Stomach smooth muscle (tissue), 2 donors: ENCODE data around the gene VPS13A.
A peak's percentile ranks its signal among the peaks of the same experiment; 100 is the strongest.
"Not testable (repeated sequence)": the region's sequence is repeated elsewhere in the genome, so short reads cannot be mapped to it uniquely, and the experiment has no call there.

Experiments
- H3K27ac ChIP-seq: one replicate; pipeline ENCODE4 v1.7.0; 2013; ENCODE audit warnings: mild to moderate bottlenecking, low read length, inconsistent platforms
- H3K27me3 ChIP-seq, 2 donors: one replicate each; pipeline ENCODE4 v1.7.0; 2013; ENCODE audit warnings: low read length in 2 of 2; ENCODE audit not compliant: insufficient read depth in 2 of 2, control insufficient read depth in 1 of 2
- H3K36me3 ChIP-seq, 2 donors: one replicate each; pipeline ENCODE4 v1.7.0; 2013; ENCODE audit warnings: low read length in 2 of 2; ENCODE audit not compliant: control insufficient read depth in 2 of 2, insufficient read depth in 2 of 2
- H3K4me1 ChIP-seq: one replicate; pipeline ENCODE4 v1.7.0; 2013; ENCODE audit warnings: low read length; ENCODE audit not compliant: control insufficient read depth, insufficient read depth
- H3K4me3 ChIP-seq, 2 donors: one replicate each; pipeline ENCODE4 v1.7.0; 2013; ENCODE audit warnings: low read length in 2 of 2
- H3K9ac ChIP-seq, 2 donors: one replicate each; pipeline ENCODE4 v1.7.0; 2013; ENCODE audit warnings: low read length in 2 of 2, mild to moderate bottlenecking in 1 of 2
- H3K9me3 ChIP-seq, 2 donors: one replicate each; pipeline ENCODE4 v1.7.0; 2013; ENCODE audit warnings: low read length in 2 of 2; ENCODE audit not compliant: control insufficient read depth in 2 of 2
- donor health status: healthy.
- donor health status: Pancreatic carcinoma.

The VPS13A gene

DNA sequence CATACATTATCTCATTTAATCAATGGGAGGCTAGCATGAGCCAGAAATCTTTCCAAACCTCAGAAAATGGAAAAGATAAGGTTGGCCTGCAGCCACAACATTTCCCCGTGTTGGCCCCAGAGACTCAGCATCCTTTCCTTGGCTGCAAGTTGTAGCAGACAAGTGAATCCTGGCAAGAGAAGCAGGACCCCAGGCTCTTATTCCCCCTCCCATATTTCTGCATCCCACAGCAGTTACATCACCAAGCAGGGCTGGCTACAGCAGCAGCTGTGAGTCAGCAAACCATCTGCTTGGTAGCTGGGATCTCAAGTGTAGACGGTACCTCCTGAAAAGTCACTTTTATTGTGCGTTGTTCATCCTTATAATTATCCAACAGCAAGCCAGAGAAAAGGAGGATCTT, 258.4 kb downstream of the VPS13A start:
- Histone ChIP-seq H3K4me3 (no peak overlapping the region), H3K9ac (no peak overlapping the region), H3K9me3 (no peaks in the 10 kb centered on the region), H3K27ac (no peak overlapping the region), H3K4me1 (peaks cover 4% of the 10 kb centered on the region), H3K36me3 (no peaks in the 10 kb centered on the region), H3K27me3 (no peaks in the 10 kb centered on the region)

DNA sequence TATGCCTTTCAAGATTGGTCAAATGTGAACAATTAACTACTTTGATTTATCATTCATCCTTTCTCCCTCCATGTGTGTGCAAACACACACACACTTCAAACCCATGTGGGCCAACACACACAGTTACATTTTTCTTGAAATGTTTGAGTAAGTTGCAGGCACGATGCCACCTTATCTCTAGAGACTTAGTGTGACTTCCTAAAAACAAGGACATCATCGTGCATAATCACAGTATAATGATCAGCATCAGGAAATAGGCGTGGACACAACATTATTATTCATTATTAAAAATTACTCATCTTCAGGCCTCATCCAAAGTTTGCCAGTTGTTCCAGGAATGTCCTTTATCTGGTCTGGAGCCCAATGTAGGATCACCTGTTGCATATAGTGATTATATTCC, 261.3 kb downstream of the VPS13A start:
- Histone ChIP-seq H3K36me3 (no peaks in the 10 kb centered on the region), H3K27ac (no peak overlapping the region), H3K4me1 (peaks cover 4% of the 10 kb centered on the region), H3K9ac (no peak overlapping the region), H3K27me3 (no peaks in the 10 kb centered on the region), H3K4me3 (no peak overlapping the region), H3K9me3 (no peaks in the 10 kb centered on the region)

DNA sequence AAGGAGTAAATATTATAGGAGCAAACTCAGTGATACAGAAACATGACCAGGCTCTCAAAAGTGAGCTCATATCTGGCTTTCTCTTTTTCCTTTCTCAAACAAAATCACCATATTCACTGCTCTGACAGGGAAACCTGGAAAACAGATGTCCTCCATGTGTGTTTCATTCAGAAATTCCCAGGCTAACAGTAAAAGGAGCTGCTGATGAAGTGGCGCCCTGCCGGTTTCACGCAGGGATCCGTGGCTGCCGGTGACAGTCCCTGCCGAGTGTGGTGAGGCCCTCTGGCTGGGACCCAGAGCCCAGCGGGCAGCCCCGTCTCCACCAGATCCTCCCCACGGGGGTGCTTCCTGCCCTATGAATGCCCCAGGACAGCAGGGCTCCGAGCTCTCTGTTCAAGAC, 262.7 kb downstream of the VPS13A start:
- Histone ChIP-seq H3K27ac (no peak overlapping the region), H3K9ac (no peak overlapping the region), H3K4me3 (peak overlapping the region in 1 of 2 donors; percentile 8)

DNA sequence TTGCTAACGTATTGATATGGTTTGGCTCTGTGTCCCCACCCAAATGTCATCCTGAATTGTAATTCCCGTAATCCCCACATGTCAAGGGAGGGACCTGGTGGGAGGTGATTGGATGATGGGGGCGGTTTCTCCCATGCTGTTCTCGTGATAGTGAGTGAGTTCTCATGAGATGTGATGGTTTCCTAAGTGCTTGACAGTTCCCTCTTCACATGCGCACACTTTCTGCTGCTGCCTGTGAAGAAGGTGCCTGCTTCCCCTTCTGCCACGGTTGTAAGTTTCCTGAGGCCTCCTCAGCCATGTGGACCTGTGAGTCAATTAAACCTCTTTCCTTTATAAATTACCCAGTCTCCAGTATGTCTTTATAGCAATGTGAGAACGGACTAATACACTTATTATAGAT, 263.8 kb downstream of the VPS13A start:
- not testable (repeated sequence) for H3K9me3 ChIP-seq, H3K27me3 ChIP-seq, H3K9ac ChIP-seq, H3K4me3 ChIP-seq, H3K36me3 ChIP-seq, H3K4me1 ChIP-seq, H3K27ac ChIP-seq

More for the DNA sequence above, 262.7 kb downstream of the VPS13A start:
- no peaks in the 10 kb centered on the region for H3K9me3 ChIP-seq
- peaks cover 4% of the 10 kb centered on the region for H3K4me1 ChIP-seq
- H3K27me3 ChIP-seq, result no peaks in the 10 kb centered on the region
- no peaks in the 10 kb centered on the region for H3K36me3 ChIP-seq

DNA sequence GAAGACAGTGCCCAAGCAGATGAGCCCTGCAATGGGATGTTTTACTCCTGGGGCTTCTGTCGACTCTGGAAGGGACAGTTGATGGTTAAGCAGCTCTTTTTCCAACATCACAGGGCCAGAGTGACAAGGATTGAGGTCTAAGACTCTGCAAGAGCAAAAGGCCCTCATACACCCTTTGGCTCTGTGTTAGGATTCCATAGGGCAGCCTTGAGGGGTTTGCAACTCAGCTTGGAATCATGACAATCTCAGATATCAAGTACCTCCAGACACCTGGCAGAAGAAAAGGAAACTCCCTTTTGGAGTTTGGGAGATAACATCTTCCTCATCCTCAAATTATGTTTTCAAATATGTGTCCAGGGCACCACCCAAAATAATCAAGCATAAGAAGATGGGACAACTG, 265.1 kb downstream of the VPS13A start:
- Histone ChIP-seq H3K27ac (no peak overlapping the region), H3K9me3 (peaks cover 0 to 1% of the 10 kb centered on the region in 2 donors), H3K9ac (no peak overlapping the region), H3K27me3 (no peaks in the 10 kb centered on the region), H3K4me3 (no peak overlapping the region), H3K4me1 (no peaks in the 10 kb centered on the region), H3K36me3 (no peaks in the 10 kb centered on the region)

DNA sequence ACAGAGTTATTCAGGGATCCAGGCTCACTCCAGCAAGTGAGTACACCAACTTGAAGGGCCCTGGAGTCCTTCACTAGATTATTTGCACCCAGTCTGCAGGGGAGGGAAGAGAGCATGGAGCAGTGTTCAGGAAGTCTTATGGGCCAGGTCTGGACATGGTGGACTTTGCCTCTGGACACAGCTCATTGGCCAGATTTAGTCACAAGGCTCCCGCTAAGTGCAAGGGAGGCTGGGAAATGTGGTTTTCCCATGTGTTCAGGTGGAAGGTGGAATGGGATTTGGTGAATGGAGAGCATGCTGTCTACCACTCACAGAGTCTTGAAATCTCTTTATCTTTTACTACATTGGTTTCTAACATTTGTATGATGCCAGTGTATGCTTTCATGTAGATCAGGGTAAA, 270.3 kb downstream of the VPS13A start:
- Histone ChIP-seq H3K9me3 (peaks cover 0 to 5% of the 10 kb centered on the region in 2 donors), H3K4me3 (no peak overlapping the region), H3K36me3 (no peaks in the 10 kb centered on the region), H3K27me3 (no peaks in the 10 kb centered on the region), H3K27ac (no peak overlapping the region), H3K4me1 (no peaks in the 10 kb centered on the region), H3K9ac (no peak overlapping the region)

DNA sequence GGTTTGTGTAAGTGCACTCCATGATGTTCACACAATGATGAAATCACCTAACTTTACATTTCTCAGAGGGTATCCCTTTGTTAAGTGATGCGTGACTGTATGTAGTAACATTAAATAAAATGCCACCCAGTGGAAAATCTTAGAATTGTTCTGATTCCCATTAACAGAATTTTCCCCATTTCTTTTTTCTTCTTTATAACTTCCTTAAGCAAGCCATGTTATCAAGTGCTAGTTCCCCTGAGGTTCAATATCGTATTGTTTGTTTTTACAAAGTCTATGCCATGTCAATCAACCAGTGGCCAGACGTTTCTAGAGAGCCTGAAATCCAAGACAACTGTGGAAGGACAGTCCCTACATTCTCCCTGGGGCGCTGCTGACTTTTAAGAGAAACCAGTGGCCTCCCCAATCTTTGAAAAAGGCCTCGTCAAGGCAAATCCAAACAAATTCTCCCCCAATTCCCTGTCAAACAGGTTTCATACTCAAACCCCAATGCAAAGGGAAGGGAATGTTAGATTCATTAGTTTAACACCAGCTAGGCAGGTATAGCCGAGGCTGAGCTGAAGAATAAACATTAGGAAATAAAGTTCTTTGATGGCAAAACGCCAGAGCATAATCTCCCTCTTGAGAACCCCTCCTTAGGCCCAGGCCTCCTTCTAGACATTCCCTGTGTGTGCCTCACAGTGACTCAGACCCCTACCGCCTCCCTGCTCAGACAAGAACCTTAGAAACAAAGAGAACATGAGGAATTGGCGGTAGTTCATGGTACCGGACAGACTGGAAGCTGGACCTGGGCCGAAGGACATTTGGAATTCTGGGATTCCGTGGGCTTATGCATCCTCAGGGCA, 272.1 kb downstream of the VPS13A start:
- H3K4me3 ChIP-seq, result no peak overlapping the region
- H3K27me3 ChIP-seq, result no peaks in the 10 kb centered on the region
- no peaks in the 10 kb centered on the region for H3K36me3 ChIP-seq
- no peak overlapping the region for H3K9ac ChIP-seq
- H3K27ac ChIP-seq, result no peak overlapping the region
- no peaks in the 10 kb centered on the region for H3K4me1 ChIP-seq
- H3K9me3 ChIP-seq, result peaks cover 0 to 5% of the 10 kb centered on the region in 2 donors

DNA sequence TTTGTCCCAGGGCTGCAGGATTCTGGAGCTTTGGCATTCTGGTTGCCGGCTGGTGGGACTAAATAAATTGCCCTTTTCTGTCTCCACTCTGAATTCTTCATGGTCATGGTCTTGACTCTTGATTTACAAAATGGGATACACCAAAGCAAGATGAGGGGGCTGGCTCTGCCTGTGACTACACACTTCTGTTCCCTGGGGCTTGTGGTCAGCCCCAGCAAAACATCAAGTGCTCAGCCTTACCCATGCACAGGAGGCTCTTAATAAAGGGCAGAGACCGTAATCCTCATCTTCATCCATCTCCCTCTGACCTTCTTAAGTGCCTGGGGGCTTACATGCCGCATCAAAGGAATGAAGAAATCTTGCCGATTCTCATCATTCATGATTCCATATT, 272.7 kb downstream of the VPS13A start:
- Histone ChIP-seq H3K27ac (no peak overlapping the region), H3K9me3 (peaks cover 0 to 5% of the 10 kb centered on the region in 2 donors), H3K36me3 (no peaks in the 10 kb centered on the region)

DNA sequence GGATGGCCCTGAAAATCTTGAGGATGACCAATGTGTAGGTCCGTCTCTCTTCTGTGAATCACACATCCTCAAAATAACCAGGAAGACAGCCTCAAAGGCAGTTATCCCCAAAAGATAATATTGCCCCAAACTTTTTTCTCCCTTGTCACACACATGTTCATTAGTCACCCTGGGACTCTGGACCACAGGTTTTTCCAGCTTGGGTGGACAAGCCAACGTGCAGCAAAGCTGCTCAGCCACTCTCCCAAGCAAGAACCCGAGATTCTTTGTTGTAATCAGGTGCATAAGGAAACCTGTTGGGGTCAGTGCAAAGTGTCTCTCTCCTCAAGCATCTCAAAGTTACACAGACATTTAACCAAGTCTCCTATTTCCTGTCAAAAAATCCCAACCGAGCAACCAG, 274.2 kb downstream of the VPS13A start:
- peaks cover 0 to 5% of the 10 kb centered on the region in 2 donors for H3K9me3 ChIP-seq
- no peak overlapping the region for H3K27ac ChIP-seq
- no peak overlapping the region for H3K9ac ChIP-seq

More for the DNA sequence above, 272.7 kb downstream of the VPS13A start:
- H3K27me3 ChIP-seq, result no peaks in the 10 kb centered on the region
- H3K4me1 ChIP-seq, result no peaks in the 10 kb centered on the region
- H3K9ac ChIP-seq, result no peak overlapping the region
- no peak overlapping the region for H3K4me3 ChIP-seq

DNA sequence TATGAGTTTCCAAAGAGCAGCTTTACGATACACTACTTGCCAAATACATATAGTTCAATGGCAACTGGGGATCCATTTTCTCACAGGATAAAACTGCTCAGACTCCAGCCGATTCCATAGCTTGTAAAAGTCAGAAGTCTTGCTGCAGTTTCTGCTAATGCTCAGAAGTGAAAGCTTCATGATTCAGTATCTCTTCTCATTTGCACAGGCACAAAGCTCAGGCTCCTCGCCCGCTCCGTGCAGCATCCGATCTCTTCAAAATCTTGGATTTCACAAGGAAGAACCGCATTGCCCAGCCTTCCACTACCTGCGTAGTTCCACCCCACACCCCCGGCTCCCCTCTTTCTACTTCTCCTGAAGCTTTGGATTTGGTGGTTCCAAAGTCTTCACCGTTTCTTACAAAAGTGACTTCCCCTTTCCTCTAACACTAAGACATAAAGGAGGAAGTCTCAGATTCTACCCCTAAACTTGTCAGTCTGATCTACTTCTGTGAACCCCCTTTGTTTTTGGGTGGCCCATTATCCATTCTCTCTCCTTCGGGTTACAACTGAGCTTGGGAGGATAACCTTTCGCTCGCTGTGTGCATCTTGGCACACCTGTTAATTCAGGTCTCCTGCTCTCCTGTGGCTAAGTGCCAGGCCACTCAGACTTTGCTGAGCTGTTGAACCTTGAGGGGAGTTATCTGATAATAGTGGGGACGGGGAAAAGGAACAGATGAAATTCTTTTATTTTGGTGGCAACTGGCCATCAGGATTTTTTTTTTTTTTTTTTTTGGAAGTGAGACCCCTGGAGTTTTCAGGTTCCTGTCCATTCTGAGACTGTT, 276.7 kb downstream of the VPS13A start:
- H3K27ac ChIP-seq, result no peak overlapping the region
- no peaks in the 10 kb centered on the region for H3K27me3 ChIP-seq
- no peaks in the 10 kb centered on the region for H3K9me3 ChIP-seq
- H3K9ac ChIP-seq, result no peak overlapping the region
- no peaks in the 10 kb centered on the region for H3K36me3 ChIP-seq
- H3K4me3 ChIP-seq, result no peak overlapping the region
- H3K4me1 ChIP-seq, result peaks cover 2% of the 10 kb centered on the region

More for the DNA sequence above, 274.2 kb downstream of the VPS13A start:
- H3K4me3 ChIP-seq, result no peak overlapping the region
- H3K4me1 ChIP-seq, result no peaks in the 10 kb centered on the region
- no peaks in the 10 kb centered on the region for H3K36me3 ChIP-seq
- H3K27me3 ChIP-seq, result no peaks in the 10 kb centered on the region

DNA sequence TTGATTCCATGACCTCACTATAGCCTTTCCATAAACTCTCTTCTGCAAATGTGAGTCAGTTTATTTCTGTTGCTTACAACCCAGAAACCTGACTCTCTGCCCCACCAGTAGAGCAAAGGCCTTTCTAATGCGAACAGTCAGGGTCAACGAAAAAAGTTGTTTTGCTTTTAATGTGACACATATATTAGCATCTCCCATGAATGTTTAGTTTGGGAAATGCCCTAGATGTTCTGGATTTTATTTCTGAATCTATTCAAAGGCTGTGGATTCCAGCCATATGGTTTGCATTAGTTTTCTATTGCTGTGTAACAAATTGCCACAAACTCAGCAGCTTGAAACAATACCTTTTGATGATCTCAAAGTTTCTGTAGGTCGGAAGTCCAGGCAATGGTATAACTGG, 277.3 kb downstream of the VPS13A start:
- Histone ChIP-seq H3K36me3 (no peaks in the 10 kb centered on the region), H3K4me3 (no peak overlapping the region), H3K9me3 (no peaks in the 10 kb centered on the region), H3K4me1 (peaks cover 2% of the 10 kb centered on the region), H3K27ac (no peak overlapping the region), H3K27me3 (no peaks in the 10 kb centered on the region), H3K9ac (no peak overlapping the region)
